Liver (tissue), 9 donors: Measurements from ENCODE around the gene DTYMK. TPM values are rescaled to one million over a fixed set of nuclear protein-coding genes. Genes with fewer than 3 reads are reported as not detected.

ENCODE experiments used
- DNase-seq: peaks from one replicate; pipeline ENCODE4 v3.0.0-alpha.2; 2017; ENCODE audit warnings: low spot score
- H3K27ac ChIP-seq, 2 donors: one replicate each; pipeline ENCODE4 v1.7.0; 2013; ENCODE audit warnings: inconsistent platforms in 2 of 2, low read length in 2 of 2, control low read depth in 1 of 2, low read depth in 1 of 2, mild to moderate bottlenecking in 1 of 2
- H3K27me3 ChIP-seq, 4 donors: one replicate each; pipeline versions ENCODE4 v1.6.1 to v1.7.0; 2013; ENCODE audit warnings: low read length in 3 of 4, inconsistent platforms in 1 of 4, mild to moderate bottlenecking in 1 of 4, moderate library complexity in 1 of 4; ENCODE audit not compliant: control insufficient read depth in 4 of 4, insufficient read depth in 4 of 4
- H3K36me3 ChIP-seq, 4 donors: one replicate each; pipeline versions ENCODE4 v1.6.1 to v1.7.0; 2013; ENCODE audit warnings: low read length in 3 of 4, mild to moderate bottlenecking in 3 of 4, low read depth in 1 of 4, moderate library complexity in 1 of 4; ENCODE audit not compliant: control insufficient read depth in 4 of 4, insufficient read depth in 3 of 4
- H3K4me1 ChIP-seq, 4 donors: one replicate each; pipeline versions ENCODE4 v1.6.1 to v1.7.0; 2013; ENCODE audit warnings: low read length in 3 of 4, mild to moderate bottlenecking in 3 of 4, moderate library complexity in 1 of 4; ENCODE audit not compliant: control insufficient read depth in 4 of 4, insufficient read depth in 4 of 4
- H3K4me3 ChIP-seq, 3 donors: one replicate each; pipeline versions ENCODE4 v1.6.1 to v1.7.0; 2013; ENCODE audit warnings: low read length in 3 of 3, control low read depth in 1 of 3, low read depth in 1 of 3, mild to moderate bottlenecking in 1 of 3
- H3K9ac ChIP-seq, 2 donors: one replicate each; pipeline ENCODE4 v1.7.0; 2013; ENCODE audit warnings: low read length in 2 of 2, mild to moderate bottlenecking in 2 of 2, moderate library complexity in 2 of 2, control low read depth in 1 of 2, low read depth in 1 of 2
- H3K9me3 ChIP-seq, 4 donors: one replicate each; pipeline versions ENCODE4 v1.6.1 to v1.7.0; 2013; ENCODE audit warnings: low read length in 3 of 4; ENCODE audit not compliant: control insufficient read depth in 4 of 4
- EGR1 ChIP-seq, 2 donors: IDR thresholded peaks; 2 replicates each; pipeline ENCODE4 v1.6.1; 2016 to 2018; ENCODE audit warnings: antibody characterized with exemption in 2 of 2, low read depth in 2 of 2
- FOXA2 ChIP-seq: IDR thresholded peaks from 2 replicates; pipeline ENCODE4 v1.6.1; 2016; ENCODE audit warnings: antibody characterized with exemption
- GABPA ChIP-seq, 2 donors: IDR thresholded peaks in 1 of 2; conservative IDR thresholded peaks in 1 of 2; 2 replicates each; pipeline ENCODE4 v1.6.1; 2016; ENCODE audit warnings: antibody characterized with exemption in 2 of 2, mild to moderate bottlenecking in 1 of 2, moderate library complexity in 1 of 2
- HNF4A ChIP-seq, 2 donors: conservative IDR thresholded peaks; 2 replicates each; pipeline ENCODE4 v1.6.1; 2016; ENCODE audit warnings: antibody characterized with exemption in 2 of 2, mild to moderate bottlenecking in 2 of 2
- HNF4G ChIP-seq: IDR thresholded peaks from 2 replicates; pipeline ENCODE4 v1.6.1; 2016; ENCODE audit warnings: antibody characterized with exemption
- JUND ChIP-seq, 2 donors: IDR thresholded peaks; 2 replicates each; pipeline ENCODE4 v1.6.1; 2016; ENCODE audit warnings: antibody characterized with exemption in 2 of 2
- RAD21 ChIP-seq, 2 donors: IDR thresholded peaks; 2 replicates each; pipeline ENCODE4 v1.6.1; 2016; ENCODE audit warnings: antibody characterized with exemption in 2 of 2, mild to moderate bottlenecking in 2 of 2
- SP1 ChIP-seq: IDR thresholded peaks from 2 replicates; pipeline ENCODE4 v1.6.1; 2018; ENCODE audit warnings: antibody characterized with exemption, mild to moderate bottlenecking
- TAF1 ChIP-seq: conservative IDR thresholded peaks from 2 replicates; pipeline ENCODE4 v1.6.1; 2016; ENCODE audit warnings: antibody characterized with exemption, mild to moderate bottlenecking
- YY1 ChIP-seq: IDR thresholded peaks from 2 replicates; pipeline ENCODE4 v1.6.1; 2016; ENCODE audit warnings: antibody characterized with exemption, mild to moderate bottlenecking
- WGBS: extraction: QIAGEN DNeasy Blood & Tissue Kit; methylation state at CpG from one replicate; pipeline ENCODE4 v1.1.7; 2013; 5-methylcytosine and 5-hydroxymethylcytosine counted together
- polyA plus RNA-seq, 2 donors: library from polyadenylated mRNA; stranded (reverse) in 1 of 2; unstranded in 1 of 2; fragments of 200-250 nt in 1 of 2; fragments of >200 nt in 1 of 2; fragmentation: Nextera tagmentation in 1 of 2; extraction: Ambion mirVana in 1 of 2; gene quantifications; one replicate each; pipeline versions ENCODE4 v1.2.1 to v1.2.3, GENCODE V29; 2013 to 2015
- total RNA-seq, 2 donors: library from RNA; depleted of rRNA; stranded (reverse); fragments of >200 nt; gene quantifications; one replicate each; pipeline ENCODE4 v1.2.3, GENCODE V29; 2014
- TF ChIP-seq, protein P1 (sequence below): IDR thresholded peaks from 2 replicates; pipeline ENCODE4 v1.6.1; 2016; ENCODE audit warnings: antibody characterized with exemption
- TF ChIP-seq, protein P2 (sequence below): IDR thresholded peaks from 2 replicates; pipeline ENCODE4 v1.6.1; 2016; ENCODE audit warnings: antibody characterized with exemption
- TF ChIP-seq, protein P3 (sequence below): fragments of 150-350 bp; IDR thresholded peaks from 2 replicates; pipeline ENCODE4 v1.5.1; 2017; ENCODE audit warnings: improper control_type of control experiment, low read depth, low read length; ENCODE audit not compliant: missing input control
- donor health status: healthy.
- donor health status: healthy.
- donor health status: healthy.
- donor health status: healthy.
- donor health status: healthy.

DTYMK gene
- total and polyA plus RNA-seq, 4 donors, result 5.5 to 17.7 (median 14.5) TPM

DNA sequence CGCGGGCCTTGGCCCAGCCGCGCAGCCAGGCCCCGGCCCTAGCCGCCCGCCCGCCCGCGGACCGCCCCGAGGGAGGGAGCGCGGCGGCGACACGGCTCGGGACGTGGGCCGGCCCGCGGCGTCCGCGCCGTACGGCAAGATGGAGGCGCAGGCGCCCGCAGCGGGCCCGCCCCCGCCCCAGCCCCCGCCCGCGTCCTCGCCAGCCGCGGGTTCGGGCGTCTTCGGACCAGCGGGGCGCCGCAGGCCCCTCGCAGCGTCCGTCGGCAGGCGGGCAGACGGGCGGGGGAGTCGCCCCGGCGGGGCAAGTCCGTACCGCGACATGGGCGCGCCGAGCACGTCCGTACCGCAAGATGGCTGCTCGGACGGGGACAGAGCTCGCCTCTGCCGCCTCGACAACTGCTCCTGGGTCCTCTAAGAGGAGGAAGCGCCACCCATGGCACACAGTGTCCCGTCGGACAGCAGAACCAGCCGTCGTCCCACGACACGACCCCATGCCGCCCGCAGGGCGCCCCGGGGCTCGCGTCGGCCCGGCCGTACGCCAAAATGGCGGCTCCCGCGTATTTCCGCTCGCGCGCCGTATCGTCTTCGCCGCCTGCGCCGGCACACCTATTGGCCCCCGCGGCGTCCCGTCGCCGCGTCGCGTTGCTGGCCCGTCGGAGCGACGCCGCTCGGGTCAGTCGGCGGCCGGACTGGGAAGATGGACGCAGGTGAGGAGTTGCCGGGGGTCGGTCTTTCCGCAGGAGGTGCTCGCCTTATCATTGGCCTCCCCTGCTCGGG is 49.4 kb downstream of the DTYMK start, which contains the start of the genes ATG4B and THAP4:
Gene ATG4B, plus strand, starts transcription at position 676 of the 777 bp plus-strand sequence. Its CDS starts 22 bp downstream, at position 698.
Gene THAP4, minus strand, starts transcription at position 141 of the 777 bp plus-strand sequence. CDS start 141 bp downstream, outside the sequence.
- H3K4me3 ChIP-seq, result peak within 1 kb of the TSS; percentile 89 to 99 (median 93)
- peaks cover 0 to 2% (median 0%) of the 10 kb centered on the region in 4 donors for H3K9me3 ChIP-seq
- under 1% methylated on average over 123 of the region's 123 CpGs for WGBS
- DNase-seq, result peak; percentile 84
- TF ChIP-seq, protein P1, sequence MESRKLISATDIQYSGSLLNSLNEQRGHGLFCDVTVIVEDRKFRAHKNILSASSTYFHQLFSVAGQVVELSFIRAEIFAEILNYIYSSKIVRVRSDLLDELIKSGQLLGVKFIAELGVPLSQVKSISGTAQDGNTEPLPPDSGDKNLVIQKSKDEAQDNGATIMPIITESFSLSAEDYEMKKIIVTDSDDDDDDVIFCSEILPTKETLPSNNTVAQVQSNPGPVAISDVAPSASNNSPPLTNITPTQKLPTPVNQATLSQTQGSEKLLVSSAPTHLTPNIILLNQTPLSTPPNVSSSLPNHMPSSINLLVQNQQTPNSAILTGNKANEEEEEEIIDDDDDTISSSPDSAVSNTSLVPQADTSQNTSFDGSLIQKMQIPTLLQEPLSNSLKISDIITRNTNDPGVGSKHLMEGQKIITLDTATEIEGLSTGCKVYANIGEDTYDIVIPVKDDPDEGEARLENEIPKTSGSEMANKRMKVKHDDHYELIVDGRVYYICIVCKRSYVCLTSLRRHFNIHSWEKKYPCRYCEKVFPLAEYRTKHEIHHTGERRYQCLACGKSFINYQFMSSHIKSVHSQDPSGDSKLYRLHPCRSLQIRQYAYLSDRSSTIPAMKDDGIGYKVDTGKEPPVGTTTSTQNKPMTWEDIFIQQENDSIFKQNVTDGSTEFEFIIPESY, result no peak
- TF ChIP-seq SP1 (peak; percentile 23), GABPA (IDR thresholded peaks at IDR 0.05 in 1 of 2, conservative IDR thresholded peaks at IDR 0.05 in 1 of 2) (peak in 1 of 2 donors; percentile 71), YY1 (peak; percentile 98)
- H3K4me1 ChIP-seq, result peaks cover 10 to 35% (median 30%) of the 10 kb centered on the region in 4 donors
- H3K27ac ChIP-seq, result peak within 1 kb of the TSS; percentile 98 to 99
- H3K36me3 ChIP-seq, result peaks cover 8 to 18% (median 13%) of the 10 kb centered on the region in 4 donors
- peak within 1 kb of the TSS; percentile 80 to 97 for H3K9ac ChIP-seq
- no peaks in the 10 kb centered on the region for H3K27me3 ChIP-seq

DNA sequence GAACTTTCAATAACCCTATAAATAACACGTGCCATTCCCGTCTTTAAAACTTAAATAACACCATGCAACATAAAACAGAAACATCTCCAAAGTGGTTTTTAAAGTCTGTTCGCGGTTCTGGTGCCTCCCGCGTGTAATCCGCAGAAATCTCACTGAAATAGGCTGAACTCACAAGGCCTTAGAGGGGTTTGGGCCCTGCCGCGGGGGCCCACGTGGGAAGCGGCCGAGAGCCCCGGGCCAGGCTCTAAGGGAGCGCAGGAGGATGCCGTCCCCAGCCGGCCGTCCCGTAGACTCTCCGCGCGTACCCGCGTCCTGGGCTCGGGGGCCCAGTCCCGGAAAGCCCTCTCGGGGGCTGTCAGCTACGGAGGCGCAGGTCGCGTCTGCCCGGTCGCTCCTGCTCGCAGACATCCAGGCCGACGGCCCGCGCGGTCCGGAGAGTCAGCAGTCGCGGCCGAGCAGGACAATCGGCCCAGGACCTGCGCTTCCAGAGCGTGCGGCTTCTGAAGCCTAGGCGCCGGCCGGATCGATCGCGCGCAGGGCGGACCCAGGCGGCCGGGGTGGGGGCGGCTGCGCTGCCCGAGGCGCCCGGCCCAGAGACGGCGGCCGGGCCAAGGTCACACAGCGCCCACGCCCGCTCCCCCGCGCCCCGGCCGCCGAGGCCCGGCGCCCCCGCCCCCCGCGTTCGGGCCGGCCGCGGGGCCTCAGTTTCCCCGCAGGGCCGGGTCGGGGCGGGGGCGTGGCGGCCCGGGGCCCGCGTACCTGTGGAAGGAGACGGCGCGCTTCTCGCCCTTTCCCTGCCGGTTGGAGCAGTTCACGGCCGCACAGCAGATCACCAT is 50.2 kb downstream of the DTYMK start:
- TF ChIP-seq YY1 (peak; percentile 16), SP1 (no peak)
- Histone ChIP-seq H3K27ac (peak overlapping the region; percentile 35 to 98), H3K4me1 (peaks cover 10 to 35% (median 27%) of the 10 kb centered on the region in 4 donors), H3K9ac (peak overlapping the region; percentile 16 to 64), H3K9me3 (peaks cover 0 to 2% (median 0%) of the 10 kb centered on the region in 4 donors), H3K27me3 (no peaks in the 10 kb centered on the region), H3K4me3 (peak overlapping the region; percentile 49 to 99 (median 79)), H3K36me3 (peaks cover 8 to 21% (median 14%) of the 10 kb centered on the region in 4 donors)
- peak; percentile 65 for DNase-seq
- under 1% methylated on average over 97 of the region's 97 CpGs for WGBS

DNA sequence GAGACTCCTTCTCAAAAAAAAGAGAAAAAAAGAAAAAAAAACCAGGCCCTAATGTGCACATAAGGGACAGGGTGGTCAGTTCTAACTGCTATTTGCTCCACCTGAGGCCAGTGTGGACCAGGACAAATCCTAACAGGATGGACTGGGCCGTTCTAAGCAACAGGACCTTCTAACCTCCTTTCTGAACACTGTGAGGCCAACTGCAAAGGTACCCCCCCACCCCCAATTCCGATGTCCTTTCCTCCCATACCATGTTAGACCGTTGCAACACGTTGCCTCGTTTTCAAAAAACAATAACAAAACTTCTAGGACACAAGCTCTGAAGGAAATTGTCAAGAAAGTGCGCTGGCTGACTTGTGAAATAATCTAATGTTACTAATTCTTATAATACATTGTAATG is 50.9 kb downstream of the DTYMK start:
- Histone ChIP-seq H3K4me1 (peaks cover 10 to 35% (median 26%) of the 10 kb centered on the region in 4 donors), H3K9ac (peak overlapping the region; percentile 16 to 64), H3K27me3 (no peaks in the 10 kb centered on the region), H3K9me3 (peaks cover 0 to 2% (median 0%) of the 10 kb centered on the region in 4 donors), H3K4me3 (peak overlapping the region; percentile 49 to 99 (median 79)), H3K36me3 (peaks cover 8 to 24% (median 16%) of the 10 kb centered on the region in 4 donors), H3K27ac (peak overlapping the region; percentile 35 to 63)
- TF ChIP-seq SP1 (no peak), TAF1 (no peak), HNF4G (no peak), RAD21 (IDR thresholded peaks at IDR 0.05) (no peak), YY1 (no peak), EGR1 (IDR thresholded peaks at IDR 0.05; ENCODE audit: low read depth in 2 of 2) (no peak), JUND (IDR thresholded peaks at IDR 0.05) (no peak), HNF4A (conservative IDR thresholded peaks at IDR 0.05) (no peak), FOXA2 (no peak)
- TF ChIP-seq, protein P2, sequence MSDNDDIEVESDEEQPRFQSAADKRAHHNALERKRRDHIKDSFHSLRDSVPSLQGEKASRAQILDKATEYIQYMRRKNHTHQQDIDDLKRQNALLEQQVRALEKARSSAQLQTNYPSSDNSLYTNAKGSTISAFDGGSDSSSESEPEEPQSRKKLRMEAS, result no peak
- TF ChIP-seq, protein P3, sequence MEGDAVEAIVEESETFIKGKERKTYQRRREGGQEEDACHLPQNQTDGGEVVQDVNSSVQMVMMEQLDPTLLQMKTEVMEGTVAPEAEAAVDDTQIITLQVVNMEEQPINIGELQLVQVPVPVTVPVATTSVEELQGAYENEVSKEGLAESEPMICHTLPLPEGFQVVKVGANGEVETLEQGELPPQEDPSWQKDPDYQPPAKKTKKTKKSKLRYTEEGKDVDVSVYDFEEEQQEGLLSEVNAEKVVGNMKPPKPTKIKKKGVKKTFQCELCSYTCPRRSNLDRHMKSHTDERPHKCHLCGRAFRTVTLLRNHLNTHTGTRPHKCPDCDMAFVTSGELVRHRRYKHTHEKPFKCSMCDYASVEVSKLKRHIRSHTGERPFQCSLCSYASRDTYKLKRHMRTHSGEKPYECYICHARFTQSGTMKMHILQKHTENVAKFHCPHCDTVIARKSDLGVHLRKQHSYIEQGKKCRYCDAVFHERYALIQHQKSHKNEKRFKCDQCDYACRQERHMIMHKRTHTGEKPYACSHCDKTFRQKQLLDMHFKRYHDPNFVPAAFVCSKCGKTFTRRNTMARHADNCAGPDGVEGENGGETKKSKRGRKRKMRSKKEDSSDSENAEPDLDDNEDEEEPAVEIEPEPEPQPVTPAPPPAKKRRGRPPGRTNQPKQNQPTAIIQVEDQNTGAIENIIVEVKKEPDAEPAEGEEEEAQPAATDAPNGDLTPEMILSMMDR, result no peak
- TF ChIP-seq, protein P1, result no peak
- 17% methylated on average over 6 of the region's 6 CpGs for WGBS
- DNase-seq, result no peak
